Natural killer cell treated with Interleukin-12 subunit alpha and Interleukin-12 subunit beta and Interleukin-15 and Interleukin-18, amount 100 ng/mL, for 72 hours (primary cell): ENCODE data around the gene RAD51. TPM values are rescaled to one million over a fixed set of nuclear protein-coding genes. Genes with fewer than 3 reads are reported as not detected.
"Not testable (repeated sequence)": the region's sequence is repeated elsewhere in the genome, so short reads cannot be mapped to it uniquely, and the experiment has no call there.

Experiments used
- ATAC-seq, 2 donors: fragments of 150-1000 bp; cut with Tn5 transposase in 1 of 2; sonication (Bioruptor Pico), chemical (Tn5 transposase) in 1 of 2; 2 replicates each; pipeline ENCODE4 v1.10.0; 2021
- DNase-seq: peaks from one replicate; pipeline ENCODE4 v3.0.0; 2022; ENCODE audit warnings: low spot score
- H3K27ac Mint-ChIP-seq, 2 donors: 1 replicate in 1 of 2; 2 replicates in 1 of 2; pipeline ENCODE4 v1.8.0; 2022; ENCODE audit warnings: mixed read lengths in 2 of 2, mild to moderate bottlenecking in 1 of 2, moderate library complexity in 1 of 2
- H3K27me3 Mint-ChIP-seq, 2 donors: 1 replicate in 1 of 2; 2 replicates in 1 of 2; pipeline ENCODE4 v1.8.0; 2022; ENCODE audit warnings: mixed read lengths in 2 of 2
- H3K36me3 Mint-ChIP-seq: one replicate; pipeline ENCODE4 v1.8.0; 2022; ENCODE audit warnings: mixed read lengths
- H3K4me1 Mint-ChIP-seq, 2 donors: 1 replicate in 1 of 2; 2 replicates in 1 of 2; pipeline ENCODE4 v1.8.0; 2022; ENCODE audit warnings: low read depth in 2 of 2, mixed read lengths in 2 of 2, mild to moderate bottlenecking in 1 of 2
- H3K4me3 Mint-ChIP-seq: one replicate; pipeline ENCODE4 v1.8.0; 2022; ENCODE audit warnings: mixed read lengths
- H3K9me3 Mint-ChIP-seq: 2 replicates; pipeline ENCODE4 v1.8.0; 2022; ENCODE audit warnings: mixed read lengths
- total RNA-seq, 2 donors: library from RNA; stranded (reverse); gene quantifications; one replicate each; pipeline ENCODE4 v1.2.3, GENCODE V29; 2022

Gene RAD51
- 10 to 100 TPM; 36.2 to 59.6 TPM for total RNA-seq

DNA sequence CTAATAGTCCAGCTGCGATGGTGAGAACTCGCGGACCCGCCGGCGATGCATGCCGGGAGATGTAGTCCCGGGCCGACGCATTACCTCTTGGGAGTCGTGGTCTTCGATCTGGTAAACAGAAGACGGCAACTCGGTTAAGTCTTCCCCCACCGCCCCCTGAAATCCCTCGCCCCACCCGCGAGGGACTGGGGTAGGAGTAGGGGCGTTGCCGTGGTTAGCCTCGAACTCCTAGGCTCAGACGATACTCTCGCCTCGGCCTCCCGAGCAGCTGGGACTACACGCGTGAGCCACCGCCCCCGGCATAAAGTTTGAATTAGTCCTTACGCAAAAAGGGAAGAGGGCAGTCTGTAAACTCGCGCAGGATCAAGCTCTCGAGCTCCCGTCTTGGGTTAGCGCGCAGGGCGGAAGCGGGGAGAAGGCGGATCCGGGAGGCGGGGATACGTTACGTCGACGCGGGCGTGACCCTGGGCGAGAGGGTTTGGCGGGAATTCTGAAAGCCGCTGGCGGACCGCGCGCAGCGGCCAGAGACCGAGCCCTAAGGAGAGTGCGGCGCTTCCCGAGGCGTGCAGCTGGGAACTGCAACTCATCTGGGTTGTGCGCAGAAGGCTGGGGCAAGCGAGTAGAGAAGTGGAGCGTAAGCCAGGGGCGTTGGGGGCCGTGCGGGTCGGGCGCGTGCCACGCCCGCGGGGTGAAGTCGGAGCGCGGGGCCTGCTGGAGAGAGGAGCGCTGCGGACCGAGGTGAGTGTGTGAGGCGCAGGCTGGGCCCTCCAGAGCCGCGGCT, at the start of gene RAD51:
RAD51 (plus strand) TSS at position 487 of the 781 bp plus-strand sequence. CDS start 3,585 bp downstream, outside the sequence.
- H3K27ac Mint-ChIP-seq = peak within 1 kb of the TSS; percentile 99
- peak; percentile 97 to 98 for ATAC-seq
- peak within 1 kb of the TSS; percentile 100 for H3K4me3 Mint-ChIP-seq
- no peaks in the 10 kb centered on the region for H3K9me3 Mint-ChIP-seq
- H3K36me3 Mint-ChIP-seq = peaks cover 5% of the 10 kb centered on the region
- peaks cover 19 to 20% of the 10 kb centered on the region in 2 donors for H3K4me1 Mint-ChIP-seq
- DNase-seq = peak; percentile 94
- H3K27me3 Mint-ChIP-seq = no peaks in the 10 kb centered on the region

DNA sequence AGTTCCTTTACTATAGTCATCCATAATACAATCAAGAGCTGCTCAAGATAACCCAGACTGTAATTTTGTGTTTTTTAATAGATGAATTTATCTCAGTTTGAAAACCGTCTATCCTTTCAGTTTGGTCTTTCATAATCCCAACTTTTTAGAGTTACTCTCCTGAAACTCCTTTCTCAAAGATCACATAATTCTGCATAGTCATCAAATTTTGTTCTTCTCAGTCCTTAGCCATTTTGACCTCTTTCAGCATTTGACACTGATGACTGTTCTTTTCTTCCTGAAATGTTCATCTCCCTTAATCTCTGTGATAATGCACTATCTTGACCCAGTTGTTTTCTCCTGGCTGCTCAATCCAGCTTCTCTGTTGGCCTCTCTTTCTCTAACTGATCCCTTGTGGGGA, 47.5 kb upstream of the RAD51 start:
- Mint-ChIP-seq H3K27me3 (no peaks in the 10 kb centered on the region), H3K36me3 (no peaks in the 10 kb centered on the region), H3K4me1 (no peaks in the 10 kb centered on the region), H3K27ac (no peak overlapping the region), H3K9me3 (no peaks in the 10 kb centered on the region), H3K4me3 (no peak overlapping the region)
- ATAC-seq (no peak), DNase-seq (no peak)

DNA sequence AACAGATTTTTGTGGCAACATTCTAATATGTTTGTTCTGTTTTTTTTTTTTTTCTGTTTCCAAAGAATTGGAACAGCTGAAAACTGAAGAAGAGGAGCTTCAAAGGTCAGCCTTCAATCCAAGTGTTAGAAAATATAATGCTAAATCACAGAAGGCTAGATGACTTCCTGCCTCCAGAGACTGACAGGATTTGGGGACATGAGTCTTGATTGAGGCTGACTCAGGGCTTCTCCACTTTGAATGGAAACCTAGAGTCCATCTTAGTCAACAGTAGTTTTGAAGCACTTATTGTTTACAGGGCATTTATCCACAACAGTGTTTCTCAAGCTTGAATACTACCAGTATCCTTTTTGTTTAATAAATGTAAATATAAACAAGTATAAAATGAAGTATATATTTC, 44.5 kb upstream of the RAD51 start:
- Mint-ChIP-seq H3K36me3 (no peaks in the 10 kb centered on the region), H3K4me1 (no peaks in the 10 kb centered on the region), H3K27ac (no peak overlapping the region), H3K27me3 (no peaks in the 10 kb centered on the region), H3K4me3 (no peak overlapping the region), H3K9me3 (no peaks in the 10 kb centered on the region)
- DNase-seq (no peak), ATAC-seq (no peak)

DNA sequence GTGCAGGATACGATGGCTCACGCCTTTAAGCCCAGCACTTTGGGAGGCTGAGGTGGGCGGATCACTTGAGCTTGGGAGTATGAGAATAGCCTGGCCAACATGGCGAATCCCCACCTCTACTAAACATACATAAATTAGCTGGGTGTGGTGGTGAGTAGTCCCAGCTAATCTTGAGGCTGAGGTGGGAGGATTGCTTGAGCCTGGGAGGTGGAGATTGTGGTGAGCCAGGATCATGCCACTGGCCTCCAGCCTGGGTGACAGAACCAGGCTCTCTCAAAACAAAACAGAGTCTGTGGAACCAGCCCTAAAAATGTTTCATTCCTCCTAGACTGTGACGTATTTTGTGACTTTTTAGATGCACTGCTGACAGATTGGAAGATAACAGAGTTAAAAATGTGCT, 34.3 kb upstream of the RAD51 start:
- Mint-ChIP-seq H3K36me3 (no peaks in the 10 kb centered on the region), H3K9me3 (no peaks in the 10 kb centered on the region), H3K4me3 (no peak overlapping the region), H3K4me1 (no peaks in the 10 kb centered on the region), H3K27ac (no peak overlapping the region), H3K27me3 (no peaks in the 10 kb centered on the region)
- DNase-seq (no peak), ATAC-seq (no peak)

- DNase-seq (no peak), ATAC-seq (no peak)
- H3K27me3 Mint-ChIP-seq = no peaks in the 10 kb centered on the region
- H3K4me3 Mint-ChIP-seq = no peak overlapping the region
- no peak overlapping the region for H3K27ac Mint-ChIP-seq
- H3K4me1 Mint-ChIP-seq = no peaks in the 10 kb centered on the region
- H3K36me3 Mint-ChIP-seq = no peaks in the 10 kb centered on the region
- H3K9me3 Mint-ChIP-seq = no peaks in the 10 kb centered on the region
Observed at GRCh38 chr15:40664909-40665308, 30.1 kb upstream of the RAD51 start.

- H3K4me3 Mint-ChIP-seq, H3K27ac Mint-ChIP-seq, ATAC-seq, H3K36me3 Mint-ChIP-seq, H3K27me3 Mint-ChIP-seq, DNase-seq, H3K9me3 Mint-ChIP-seq, H3K4me1 Mint-ChIP-seq: not testable (repeated sequence)
Observed at GRCh38 chr15:40676290-40676689, 18.7 kb upstream of the RAD51 start.

DNA sequence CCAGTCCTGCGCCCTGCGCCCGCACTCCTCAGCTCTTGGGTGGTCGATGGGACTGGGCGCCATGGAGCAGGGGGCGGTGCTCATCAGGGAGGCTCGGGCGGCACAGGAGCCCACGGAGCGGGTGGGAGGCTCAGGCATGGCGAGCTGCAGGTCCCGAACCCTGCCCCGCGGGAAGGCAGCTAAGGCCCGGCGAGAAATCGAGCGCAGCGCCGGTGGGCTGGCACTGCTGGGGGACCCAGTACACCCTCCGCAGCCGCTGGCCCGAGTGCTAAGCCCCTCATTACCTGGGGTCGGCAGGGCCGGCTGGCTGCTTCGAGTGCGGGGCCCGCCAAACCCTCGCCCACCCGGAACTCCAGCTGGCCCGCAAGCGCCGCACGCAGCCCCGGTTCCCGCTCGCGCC, 18.1 kb upstream of the RAD51 start:
- H3K27ac Mint-ChIP-seq, H3K36me3 Mint-ChIP-seq, H3K9me3 Mint-ChIP-seq, H3K4me3 Mint-ChIP-seq, H3K4me1 Mint-ChIP-seq, ATAC-seq, DNase-seq, H3K27me3 Mint-ChIP-seq: not testable (repeated sequence)

GRCh38 chr15:40680151-40680550, 14.8 kb upstream of the RAD51 start:
- ATAC-seq = no peak
- Mint-ChIP-seq H3K36me3 (no peaks in the 10 kb centered on the region), H3K27me3 (no peaks in the 10 kb centered on the region)

DNA sequence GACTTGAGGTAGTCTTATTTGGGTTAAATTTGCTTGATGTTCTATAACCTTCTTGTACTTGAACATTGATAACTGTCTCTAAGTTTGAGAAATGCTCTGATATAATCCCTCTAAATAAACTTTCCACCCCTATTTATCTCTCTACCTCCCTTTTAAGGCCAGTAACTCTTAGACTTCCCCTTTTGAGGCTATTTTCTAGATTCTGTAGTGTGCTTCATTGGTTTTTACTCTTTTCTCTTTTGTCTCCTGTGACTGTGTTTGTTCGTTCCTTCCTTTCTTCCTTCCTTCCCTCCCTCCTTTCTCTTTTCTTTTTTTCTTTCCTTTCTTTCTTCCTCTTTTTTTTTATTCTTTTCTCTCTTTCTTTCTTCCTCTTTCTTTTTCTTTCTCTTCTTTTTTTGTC, 14.0 kb upstream of the RAD51 start:
- H3K27me3 Mint-ChIP-seq, H3K9me3 Mint-ChIP-seq, H3K36me3 Mint-ChIP-seq, H3K4me1 Mint-ChIP-seq, H3K27ac Mint-ChIP-seq, ATAC-seq, H3K4me3 Mint-ChIP-seq, DNase-seq: not testable (repeated sequence)

More at GRCh38 chr15:40680151-40680550, 14.8 kb upstream of the RAD51 start:
- Mint-ChIP-seq H3K4me3 (no peak overlapping the region), H3K9me3 (no peaks in the 10 kb centered on the region), H3K27ac (no peak overlapping the region), H3K4me1 (peaks cover 0 to 6% of the 10 kb centered on the region in 2 donors)
- no peak for DNase-seq

GRCh38 chr15:40684381-40684780, 10.6 kb upstream of the RAD51 start:
- ATAC-seq = no peak
- no peaks in the 10 kb centered on the region for H3K4me1 Mint-ChIP-seq
- no peak overlapping the region for H3K27ac Mint-ChIP-seq
- no peaks in the 10 kb centered on the region for H3K27me3 Mint-ChIP-seq
- DNase-seq = no peak
- no peaks in the 10 kb centered on the region for H3K36me3 Mint-ChIP-seq
- no peaks in the 10 kb centered on the region for H3K9me3 Mint-ChIP-seq
- H3K4me3 Mint-ChIP-seq = no peak overlapping the region

DNA sequence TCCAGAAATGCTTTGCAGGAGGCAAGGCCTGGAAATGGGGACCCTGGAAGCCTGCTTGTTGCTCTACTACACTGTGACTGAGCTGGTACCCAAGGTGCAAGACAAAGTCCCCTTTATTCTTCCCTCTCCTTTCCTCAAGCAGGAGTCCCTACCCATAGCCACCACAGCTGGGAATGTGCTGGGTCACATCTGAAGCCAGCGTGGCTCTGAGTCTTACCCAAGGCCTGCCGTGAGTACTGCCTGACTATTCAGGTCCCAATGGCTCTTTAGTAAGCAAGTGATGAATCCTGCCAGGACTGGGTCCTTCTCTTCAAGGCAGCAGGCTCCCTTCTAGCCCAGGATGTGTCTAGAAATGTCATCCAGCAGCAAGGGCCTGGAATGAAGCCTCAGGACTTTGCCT, 9.6 kb upstream of the RAD51 start:
- Mint-ChIP-seq H3K4me1 (no peaks in the 10 kb centered on the region), H3K9me3 (no peaks in the 10 kb centered on the region), H3K27me3 (no peaks in the 10 kb centered on the region), H3K36me3 (no peaks in the 10 kb centered on the region), H3K4me3 (no peak overlapping the region), H3K27ac (peak overlapping the region in 1 of 2 donors; percentile 76)
- DNase-seq = no peak
- no peak for ATAC-seq

GRCh38 chr15:40688932-40689799, 5.8 kb upstream of the RAD51 start:
- no peaks in the 10 kb centered on the region for H3K27me3 Mint-ChIP-seq
- peaks cover 5% of the 10 kb centered on the region in 2 donors for H3K4me1 Mint-ChIP-seq
- H3K36me3 Mint-ChIP-seq = peaks cover under 1% of the 10 kb centered on the region
- ATAC-seq = no peak
- no peak overlapping the region for H3K4me3 Mint-ChIP-seq
- DNase-seq = no peak
- H3K9me3 Mint-ChIP-seq = no peaks in the 10 kb centered on the region
- no peak overlapping the region for H3K27ac Mint-ChIP-seq

DNA sequence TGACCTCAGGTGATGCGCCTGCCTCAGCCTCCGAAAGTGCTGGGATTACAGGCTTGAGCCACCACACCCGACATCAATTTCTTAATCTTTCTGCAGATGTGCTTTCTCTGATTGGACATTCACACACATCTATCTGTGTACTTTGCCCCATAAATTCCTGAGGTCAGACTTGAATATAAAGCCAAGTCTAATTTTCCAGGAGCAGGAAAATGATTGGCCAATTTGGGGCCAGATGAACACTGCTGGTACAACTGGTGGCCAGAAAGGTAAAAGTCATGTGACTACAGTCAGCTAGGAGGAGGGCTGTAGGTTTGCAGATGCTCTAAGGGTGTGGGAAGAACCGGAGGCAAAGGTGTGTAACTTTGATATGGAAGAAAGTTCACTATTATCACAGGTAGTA, 3.2 kb upstream of the RAD51 start:
- no peak for ATAC-seq
- Mint-ChIP-seq H3K27me3 (no peaks in the 10 kb centered on the region), H3K36me3 (peaks cover 5% of the 10 kb centered on the region), H3K4me3 (no peak overlapping the region), H3K9me3 (no peaks in the 10 kb centered on the region), H3K4me1 (peaks cover 14 to 17% of the 10 kb centered on the region in 2 donors), H3K27ac (no peak overlapping the region)
- DNase-seq = no peak
